Measurements from ENCODE around the gene MEGF11.
"Not testable (repeated sequence)": the region's sequence is repeated elsewhere in the genome, so short reads cannot be mapped to it uniquely, and the experiment has no call there.

MEGF11 gene

GRCh38 chr15:66027268-66027805 lies 226.2 kb downstream of the MEGF11 start:
- no peak for DNase-seq (ENCODE audit: low read depth)

- no peak for DNase-seq (ENCODE audit: low read depth)
These were observed 227.6 kb downstream of the MEGF11 start for GRCh38 chr15:66025972-66026371.

- DNase-seq (ENCODE audit: low read depth): no peak
These were observed 228.5 kb downstream of the MEGF11 start for GRCh38 chr15:66025015-66025452.

- DNase-seq (ENCODE audit: low read depth): no peak
These were observed 229.4 kb downstream of the MEGF11 start for GRCh38 chr15:66024116-66024515.

- DNase-seq (ENCODE audit: low read depth): no peak
These were observed 230.1 kb downstream of the MEGF11 start for GRCh38 chr15:66023311-66023972.

GRCh38 chr15:66022163-66022525 lies 231.4 kb downstream of the MEGF11 start:
- no peak for DNase-seq (ENCODE audit: low read depth)

- DNase-seq (ENCODE audit: low read depth): no peak
These were observed 231.9 kb downstream of the MEGF11 start for GRCh38 chr15:66021496-66022162.

GRCh38 chr15:66019826-66020398 lies 233.6 kb downstream of the MEGF11 start:
- no peak for DNase-seq (ENCODE audit: low read depth)

GRCh38 chr15:66019368-66019767 lies 234.2 kb downstream of the MEGF11 start:
- no peak for DNase-seq (ENCODE audit: low read depth)

GRCh38 chr15:66018488-66018797 lies 235.1 kb downstream of the MEGF11 start:
- DNase-seq (ENCODE audit: low read depth): no peak

- no peak for DNase-seq (ENCODE audit: low read depth)
These were observed 235.6 kb downstream of the MEGF11 start for GRCh38 chr15:66017792-66018487.

- DNase-seq (ENCODE audit: low read depth): no peak
These were observed 236.6 kb downstream of the MEGF11 start for GRCh38 chr15:66017000-66017399.

GRCh38 chr15:66016199-66016598 lies 237.4 kb downstream of the MEGF11 start:
- DNase-seq (ENCODE audit: low read depth): no peak

GRCh38 chr15:66014635-66015182 lies 238.8 kb downstream of the MEGF11 start:
- no peak for DNase-seq (ENCODE audit: low read depth)

- no peak for DNase-seq (ENCODE audit: low read depth)
These were observed 239.5 kb downstream of the MEGF11 start for GRCh38 chr15:66014022-66014421.

- no peak for DNase-seq (ENCODE audit: low read depth)
These were observed 244.5 kb downstream of the MEGF11 start for GRCh38 chr15:66008940-66009562.

- no peak for DNase-seq (ENCODE audit: low read depth)
These were observed 245.8 kb downstream of the MEGF11 start for GRCh38 chr15:66007663-66008262.

GRCh38 chr15:66006986-66007385 lies 246.6 kb downstream of the MEGF11 start:
- no peak for DNase-seq (ENCODE audit: low read depth)

- DNase-seq (ENCODE audit: low read depth): no peak
These were observed 248.8 kb downstream of the MEGF11 start for GRCh38 chr15:66004618-66005262.

GRCh38 chr15:66003129-66003528 lies 250.4 kb downstream of the MEGF11 start:
- not testable (repeated sequence) for DNase-seq (ENCODE audit: low read depth)

Data from T-helper 22 cell (primary cell).